GM21825 (cell line): ENCODE results near the gene GET3.
A peak's percentile ranks its signal among the peaks of the same experiment; 100 is the strongest.

Experiments used
- ATAC-seq: cut with Tn5 transposase; IDR thresholded peaks from one replicate; pipeline ENCODE4 v1.9.1; 2021; ENCODE audit warnings: mild to moderate bottlenecking, moderate library complexity; ENCODE audit not compliant: unreplicated experiment

GET3 gene

GRCh38 chr19:12778017-12778904 lies 41.0 kb downstream of the GET3 start:
- no peak for ATAC-seq

GRCh38 chr19:12778905-12779161 lies 41.5 kb downstream of the GET3 start:
- ATAC-seq = no peak

GRCh38 chr19:12779162-12779993 lies 42.1 kb downstream of the GET3 start:
- ATAC-seq = no peak

- no peak for ATAC-seq
Observed at GRCh38 chr19:12782174-12782423, 44.8 kb downstream of the GET3 start.

GRCh38 chr19:12782424-12783290 lies 45.4 kb downstream of the GET3 start:
- ATAC-seq = no peak

GRCh38 chr19:12783291-12783848 lies 46.1 kb downstream of the GET3 start:
- no peak for ATAC-seq

GRCh38 chr19:12783849-12784393 lies 46.6 kb downstream of the GET3 start:
- ATAC-seq = no peak

GRCh38 chr19:12784394-12784870 lies 47.1 kb downstream of the GET3 start:
- no peak for ATAC-seq

- no peak for ATAC-seq
Observed at GRCh38 chr19:12784871-12785430, 47.7 kb downstream of the GET3 start.

GRCh38 chr19:12785431-12786031 lies 48.2 kb downstream of the GET3 start:
- no peak for ATAC-seq

- ATAC-seq = no peak
Observed at GRCh38 chr19:12786141-12786870, 49.0 kb downstream of the GET3 start.

GRCh38 chr19:12786952-12787351 lies 49.7 kb downstream of the GET3 start:
- no peak for ATAC-seq

GRCh38 chr19:12787458-12787857 lies 50.2 kb downstream of the GET3 start:
- no peak for ATAC-seq

GRCh38 chr19:12788042-12788681 lies 50.9 kb downstream of the GET3 start:
- no peak for ATAC-seq

- no peak for ATAC-seq
Observed at GRCh38 chr19:12788682-12789097, 51.4 kb downstream of the GET3 start.

GRCh38 chr19:12789098-12789903 lies 52.0 kb downstream of the GET3 start:
- ATAC-seq = no peak

- ATAC-seq = peak; percentile 33
Observed at GRCh38 chr19:12789904-12790619, 52.8 kb downstream of the GET3 start.
